ENCODE measurements around the gene CLCN3.
A peak's percentile ranks its signal among the peaks of the same experiment; 100 is the strongest.
"Not testable (repeated sequence)": the region's sequence is repeated elsewhere in the genome, so short reads cannot be mapped to it uniquely, and the experiment has no call there.

CLCN3 gene

DNA sequence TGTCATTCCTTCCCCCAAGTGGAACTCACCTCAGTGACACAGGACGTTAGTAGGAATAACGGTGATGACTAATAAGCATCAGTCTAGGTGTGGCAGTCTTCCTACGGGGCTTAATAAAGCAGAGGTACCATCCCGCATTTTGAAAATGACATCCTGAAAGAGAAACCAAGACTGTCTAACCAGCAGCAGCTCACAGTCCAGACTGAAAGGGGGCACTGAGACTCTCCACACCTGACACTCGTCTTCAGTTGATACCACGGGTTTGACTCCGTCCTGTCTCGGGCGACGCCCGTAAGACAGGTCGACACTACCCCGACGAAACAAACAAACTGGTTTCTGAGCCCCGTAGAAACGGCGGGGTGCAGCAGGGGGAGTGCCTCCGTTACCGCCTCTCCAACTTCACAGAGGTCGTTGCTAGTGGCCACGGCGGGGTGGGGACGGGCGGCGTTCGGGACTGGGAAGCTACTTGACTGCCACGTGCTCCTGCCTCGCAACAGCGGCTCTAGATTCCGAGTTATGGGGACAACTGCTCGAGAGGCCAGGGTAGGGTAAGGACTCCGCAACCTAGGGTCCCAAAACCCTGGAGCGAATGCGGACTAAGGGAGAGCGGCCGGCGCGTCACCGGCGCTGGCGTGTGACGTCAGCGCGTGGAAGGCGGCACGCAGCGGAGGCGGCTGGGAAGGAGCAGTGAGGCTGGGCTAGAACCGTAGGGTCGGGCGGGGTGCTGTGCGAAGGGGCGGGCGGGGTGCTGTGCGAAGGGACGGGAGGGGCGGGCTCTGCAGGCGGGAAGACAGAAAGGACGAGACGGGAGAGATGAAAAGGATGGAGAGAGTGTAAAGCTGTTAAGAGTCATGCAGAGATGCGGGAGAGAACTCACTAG is 8.1 kb upstream of the CLCN3 start, which contains the start of gene NEK1:
NEK1 (minus strand) TSS at position 593 of the 880 bp plus-strand sequence. CDS start 9,953 bp downstream, outside the sequence.
- H3K36me3 Mint-ChIP-seq = no peaks in the 10 kb centered on the region
- no peaks in the 10 kb centered on the region for H3K9me3 Mint-ChIP-seq (ENCODE audit: low read depth)
- no peaks in the 10 kb centered on the region for H3K27me3 Mint-ChIP-seq
- peak within 1 kb of the TSS; percentile 97 for H3K4me3 Mint-ChIP-seq
- H3K27ac Mint-ChIP-seq = peak within 1 kb of the TSS; percentile 98
- H3K4me1 Mint-ChIP-seq (ENCODE audit: low read depth) = peaks cover 53% of the 10 kb centered on the region

DNA sequence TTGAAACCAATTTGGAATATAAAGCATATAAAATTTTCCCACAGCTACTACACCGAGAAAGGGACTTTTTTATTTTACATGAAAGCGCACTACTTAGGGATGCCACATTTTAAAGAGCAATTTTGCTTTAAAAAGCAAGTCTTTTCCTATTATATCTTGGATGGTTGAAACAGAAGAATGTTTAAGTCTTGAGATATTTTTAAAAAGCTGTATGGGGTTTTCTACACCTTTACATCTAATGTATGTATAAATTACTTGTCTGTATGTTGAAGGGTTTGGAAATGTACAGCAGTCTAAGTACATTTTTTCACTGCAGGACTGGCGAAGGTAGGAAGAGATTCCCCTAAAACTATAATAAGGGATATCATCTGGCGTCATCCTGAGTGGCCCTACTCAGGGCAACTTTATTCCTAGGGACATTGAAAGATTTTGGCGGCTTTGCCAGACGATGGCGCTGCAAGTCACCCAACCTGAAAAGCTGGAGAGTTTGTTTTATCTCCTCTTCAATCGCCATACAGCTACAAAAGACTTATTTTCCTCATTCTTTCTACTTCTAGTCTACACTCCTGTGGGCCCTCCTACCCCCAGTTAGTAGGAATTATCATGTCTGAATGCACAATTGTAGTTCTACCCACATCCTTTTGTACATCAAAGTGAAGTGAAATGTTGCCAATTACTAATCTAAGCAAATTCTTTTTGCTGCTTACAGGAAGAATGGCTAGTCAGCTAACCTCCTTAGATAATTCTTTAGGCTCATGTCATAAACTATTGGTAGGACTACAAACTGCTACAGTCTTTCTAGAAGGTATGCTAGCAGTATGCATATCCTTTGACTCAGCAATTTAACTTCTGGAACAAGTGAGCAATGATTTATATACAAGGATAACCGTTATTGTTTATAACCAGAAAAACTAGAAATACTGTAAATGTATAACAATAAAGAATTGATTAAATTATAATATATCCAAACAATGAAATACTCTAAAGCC is 7.2 kb upstream of the CLCN3 start:
- peak overlapping the region; percentile 98 for H3K27ac Mint-ChIP-seq
- H3K36me3 Mint-ChIP-seq = no peaks in the 10 kb centered on the region
- H3K27me3 Mint-ChIP-seq = no peaks in the 10 kb centered on the region
- H3K9me3 Mint-ChIP-seq (ENCODE audit: low read depth) = no peaks in the 10 kb centered on the region
- peaks cover 59% of the 10 kb centered on the region for H3K4me1 Mint-ChIP-seq (ENCODE audit: low read depth)
- peak overlapping the region; percentile 97 for H3K4me3 Mint-ChIP-seq

DNA sequence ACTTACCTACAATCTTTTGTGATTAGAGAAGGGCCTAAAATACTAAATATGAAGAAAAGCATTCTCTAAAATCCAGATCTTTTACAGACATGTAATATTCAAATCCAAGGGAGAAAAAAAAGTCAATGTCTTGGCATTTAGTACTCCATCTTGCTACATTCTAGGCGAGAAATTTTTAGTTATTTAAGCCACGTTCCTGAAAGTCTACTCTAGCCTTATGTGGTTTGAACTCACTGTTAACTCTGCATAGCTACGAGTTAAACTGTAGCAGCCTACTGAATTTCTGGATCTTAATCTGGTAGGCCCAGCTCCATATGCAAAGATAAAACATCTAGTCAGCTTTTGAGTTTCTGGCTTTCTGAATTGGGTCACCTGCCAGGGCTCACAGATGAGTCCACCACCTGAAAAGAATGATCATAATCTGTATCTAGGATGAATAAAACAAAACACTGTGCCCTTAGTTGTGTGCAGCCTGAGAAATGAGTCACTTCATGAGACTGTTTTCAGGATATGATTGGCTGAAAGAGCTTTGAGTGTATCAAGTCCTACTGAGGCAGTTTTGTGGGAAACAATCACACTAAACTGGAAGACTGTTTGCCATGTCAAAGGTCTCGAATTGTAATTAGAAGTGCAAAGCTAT is 4.8 kb upstream of the CLCN3 start:
- no peaks in the 10 kb centered on the region for H3K9me3 Mint-ChIP-seq (ENCODE audit: low read depth)
- no peak overlapping the region for H3K4me3 Mint-ChIP-seq
- no peaks in the 10 kb centered on the region for H3K27me3 Mint-ChIP-seq
- peaks cover 65% of the 10 kb centered on the region for H3K4me1 Mint-ChIP-seq (ENCODE audit: low read depth)
- H3K27ac Mint-ChIP-seq = peak overlapping the region; percentile 58
- no peaks in the 10 kb centered on the region for H3K36me3 Mint-ChIP-seq

DNA sequence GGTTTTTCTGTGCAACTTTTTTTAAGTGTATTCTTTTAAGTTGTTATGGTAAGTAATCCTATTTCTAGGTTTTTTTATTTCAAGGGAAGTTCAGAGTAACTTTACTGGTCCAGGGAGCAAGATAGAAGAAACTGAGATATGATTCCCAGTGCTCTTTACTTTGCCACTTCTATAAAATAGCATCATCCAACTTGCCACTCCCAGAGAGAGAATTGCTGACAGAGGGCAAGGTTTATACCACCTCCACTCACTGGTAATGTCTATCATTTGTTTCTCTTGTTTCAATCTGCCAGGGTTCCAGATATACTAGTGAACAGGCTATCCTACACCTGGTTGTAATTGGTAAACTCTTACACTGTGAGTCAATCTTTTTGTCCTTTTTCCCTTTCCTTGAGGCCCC is 3.5 kb upstream of the CLCN3 start:
- no peaks in the 10 kb centered on the region for H3K9me3 Mint-ChIP-seq (ENCODE audit: low read depth)
- peaks cover 63% of the 10 kb centered on the region for H3K4me1 Mint-ChIP-seq (ENCODE audit: low read depth)
- H3K27ac Mint-ChIP-seq = peak overlapping the region; percentile 54
- no peak overlapping the region for H3K4me3 Mint-ChIP-seq
- H3K27me3 Mint-ChIP-seq = no peaks in the 10 kb centered on the region
- H3K36me3 Mint-ChIP-seq = no peaks in the 10 kb centered on the region

DNA sequence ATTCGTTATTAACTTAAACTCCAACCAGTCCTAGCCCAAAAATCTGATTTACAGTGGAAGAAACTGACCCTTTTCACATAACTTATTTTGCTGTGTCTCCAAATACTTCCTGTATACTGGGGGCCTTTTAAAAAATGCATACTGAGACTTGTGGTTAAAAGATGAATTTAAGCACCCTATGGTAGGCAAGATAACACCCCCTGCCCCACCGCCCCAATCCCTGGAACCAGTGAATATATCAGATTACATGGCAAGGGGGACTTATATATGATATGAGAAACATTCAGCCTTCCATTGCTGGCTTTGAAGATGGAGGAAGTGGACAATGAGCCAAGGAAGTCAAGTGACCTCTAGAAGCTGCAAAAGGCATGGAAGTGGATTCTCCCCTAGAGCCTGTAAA is 3.1 kb upstream of the CLCN3 start:
- Mint-ChIP-seq H3K27me3 (no peaks in the 10 kb centered on the region), H3K4me1 (ENCODE audit: low read depth) (peaks cover 66% of the 10 kb centered on the region), H3K27ac (peak overlapping the region; percentile 54), H3K36me3 (no peaks in the 10 kb centered on the region), H3K4me3 (no peak overlapping the region), H3K9me3 (ENCODE audit: low read depth) (no peaks in the 10 kb centered on the region)

DNA sequence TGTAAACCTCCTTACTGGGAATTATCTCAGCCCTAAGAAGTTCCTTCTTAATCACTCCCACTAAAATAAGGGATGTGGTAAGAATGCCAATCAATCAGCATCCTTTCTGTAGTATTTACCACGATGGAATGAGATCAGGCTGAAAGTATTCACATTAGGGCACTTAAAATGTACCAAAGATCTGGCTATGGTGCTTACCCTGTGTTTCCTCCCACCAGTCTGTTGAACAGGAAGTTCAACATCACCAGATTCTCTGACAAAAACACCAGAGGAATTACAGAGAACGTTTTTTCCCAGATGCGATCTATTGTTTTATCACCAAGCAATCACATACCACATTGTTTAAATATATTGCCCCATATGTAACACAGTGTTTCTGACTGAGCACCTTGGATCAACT is 2.1 kb upstream of the CLCN3 start:
- Mint-ChIP-seq H3K4me1 (ENCODE audit: low read depth) (peaks cover 68% of the 10 kb centered on the region), H3K9me3 (ENCODE audit: low read depth) (no peaks in the 10 kb centered on the region), H3K36me3 (no peaks in the 10 kb centered on the region), H3K27me3 (no peaks in the 10 kb centered on the region), H3K27ac (peak overlapping the region; percentile 99), H3K4me3 (peak overlapping the region; percentile 98)

DNA sequence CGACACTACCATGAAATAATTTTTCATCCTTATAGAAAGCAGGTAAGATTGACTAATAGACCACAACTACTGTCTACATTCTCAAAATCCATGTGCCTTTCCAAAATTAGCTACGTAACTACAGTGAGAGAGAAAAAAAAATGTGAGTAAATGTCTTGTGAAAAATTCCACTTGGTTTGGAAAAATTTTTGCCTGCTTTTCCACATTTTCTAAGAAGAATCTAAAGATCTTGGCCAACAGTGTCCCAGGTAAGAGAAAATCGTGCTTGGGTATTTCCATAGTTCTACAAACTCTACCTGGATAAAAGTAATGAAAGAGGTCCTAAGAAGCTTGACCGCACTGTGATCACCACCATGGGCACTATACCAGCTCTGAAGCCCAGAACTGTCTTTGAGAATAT is 1.4 kb upstream of the CLCN3 start:
- no peaks in the 10 kb centered on the region for H3K36me3 Mint-ChIP-seq
- peaks cover 71% of the 10 kb centered on the region for H3K4me1 Mint-ChIP-seq (ENCODE audit: low read depth)
- H3K9me3 Mint-ChIP-seq (ENCODE audit: low read depth) = no peaks in the 10 kb centered on the region
- no peaks in the 10 kb centered on the region for H3K27me3 Mint-ChIP-seq
- H3K27ac Mint-ChIP-seq = peak overlapping the region; percentile 99
- H3K4me3 Mint-ChIP-seq = peak overlapping the region; percentile 98

DNA sequence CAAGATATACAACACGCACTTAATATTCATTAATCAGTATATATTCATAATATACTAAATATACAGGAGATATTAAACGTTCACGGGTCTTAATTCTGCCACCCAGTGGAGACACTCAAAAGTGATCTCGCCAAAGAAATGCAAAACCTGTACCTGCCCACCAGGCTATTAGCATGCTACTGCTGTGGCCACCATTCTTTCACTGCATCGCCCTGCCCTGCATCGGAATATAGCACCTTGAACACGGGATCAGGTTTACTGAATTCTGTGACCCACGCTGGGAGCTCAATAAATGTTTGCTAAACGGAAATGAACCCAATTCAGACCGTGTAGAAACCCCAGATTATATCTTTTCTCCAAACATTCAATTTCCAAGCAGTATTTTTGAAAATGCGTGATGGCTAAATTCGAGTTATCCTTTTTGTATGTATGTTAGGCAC is 840 bp upstream of the CLCN3 start:
- no peaks in the 10 kb centered on the region for H3K27me3 Mint-ChIP-seq
- peak overlapping the region; percentile 99 for H3K27ac Mint-ChIP-seq
- H3K4me1 Mint-ChIP-seq (ENCODE audit: low read depth) = peaks cover 71% of the 10 kb centered on the region
- H3K9me3 Mint-ChIP-seq (ENCODE audit: low read depth) = no peaks in the 10 kb centered on the region
- peak overlapping the region; percentile 98 for H3K4me3 Mint-ChIP-seq
- H3K36me3 Mint-ChIP-seq = no peaks in the 10 kb centered on the region

DNA sequence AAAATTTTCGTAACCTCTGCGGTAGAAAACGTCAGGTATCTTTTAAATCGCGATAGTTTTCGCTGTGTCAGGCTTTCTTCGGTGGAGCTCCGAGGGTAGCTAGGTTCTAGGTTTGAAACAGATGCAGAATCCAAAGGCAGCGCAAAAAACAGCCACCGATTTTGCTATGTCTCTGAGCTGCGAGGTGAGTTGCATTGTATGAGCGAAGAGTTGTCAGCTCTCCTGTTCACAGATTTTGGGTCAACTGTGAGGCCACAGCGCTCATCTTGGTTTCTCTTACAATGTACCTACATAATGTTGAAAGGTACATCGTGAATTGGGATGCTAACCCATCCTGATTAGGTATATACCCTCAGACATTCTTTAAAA is 486 bp downstream of the CLCN3 start:
- Mint-ChIP-seq H3K4me1 (ENCODE audit: low read depth) (peaks cover 70% of the 10 kb centered on the region), H3K9me3 (ENCODE audit: low read depth) (no peaks in the 10 kb centered on the region), H3K4me3 (peak overlapping the region; percentile 98), H3K36me3 (no peaks in the 10 kb centered on the region), H3K27me3 (no peaks in the 10 kb centered on the region), H3K27ac (peak overlapping the region; percentile 99)

DNA sequence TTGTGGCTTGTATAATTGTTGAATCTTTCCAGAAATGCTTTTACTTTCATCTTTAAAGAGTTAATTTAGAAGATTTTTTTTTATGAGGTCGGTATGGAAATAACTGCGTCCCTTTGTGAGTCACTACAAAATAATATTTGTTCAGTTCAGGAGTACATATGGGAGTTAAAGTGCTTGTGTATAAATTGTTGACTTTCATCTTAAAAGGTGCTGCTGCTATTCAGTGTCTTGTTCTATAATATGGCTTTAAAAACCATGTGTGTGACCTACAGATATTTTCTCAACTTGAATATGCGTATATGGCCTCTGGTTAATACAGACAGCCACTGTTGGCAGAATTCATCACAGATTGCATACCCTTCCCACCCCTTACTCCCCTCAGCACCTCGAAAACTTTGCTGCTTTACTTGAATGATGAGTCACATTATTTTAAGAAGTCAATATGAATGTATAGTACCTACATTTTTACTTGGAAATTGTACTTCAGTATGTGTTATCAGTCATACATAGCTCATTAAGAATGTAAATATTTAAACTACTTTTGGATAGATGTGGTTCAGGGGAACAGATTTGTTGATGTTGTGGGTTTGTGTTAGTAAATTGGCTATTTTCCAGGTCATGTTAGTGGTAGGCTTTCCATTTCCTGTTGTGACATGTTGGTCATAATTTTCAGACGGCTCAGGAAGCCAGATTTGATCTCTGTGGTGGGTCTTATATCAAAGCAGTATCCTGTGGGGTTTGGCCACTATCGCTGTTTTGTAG is 1.5 kb downstream of the CLCN3 start:
- Mint-ChIP-seq H3K9me3 (ENCODE audit: low read depth) (no peaks in the 10 kb centered on the region), H3K36me3 (no peaks in the 10 kb centered on the region), H3K27ac (peak overlapping the region; percentile 95), H3K4me3 (peak overlapping the region; percentile 98), H3K27me3 (no peaks in the 10 kb centered on the region), H3K4me1 (ENCODE audit: low read depth) (peaks cover 72% of the 10 kb centered on the region)

DNA sequence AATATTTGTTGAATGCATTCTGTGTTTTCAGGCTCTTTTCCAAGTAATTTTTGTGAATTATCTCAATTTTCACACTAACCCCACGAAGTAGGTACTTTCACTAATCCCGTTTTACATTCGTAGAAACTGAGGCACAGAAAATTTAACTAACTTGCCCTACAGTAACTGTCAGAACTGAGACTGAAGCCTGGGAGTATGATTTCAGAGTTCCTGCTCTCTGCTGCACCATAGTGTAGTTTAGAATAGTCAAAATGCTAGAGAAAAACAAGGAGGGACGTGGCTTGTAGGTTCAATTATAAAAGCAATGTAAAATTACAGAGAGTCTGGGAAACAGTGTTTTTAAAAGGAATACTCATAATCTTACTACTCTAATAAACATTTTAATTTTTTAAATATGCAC is 2.2 kb downstream of the CLCN3 start:
- Mint-ChIP-seq H3K4me1 (ENCODE audit: low read depth) (peaks cover 72% of the 10 kb centered on the region), H3K27ac (peak overlapping the region; percentile 95), H3K4me3 (peak overlapping the region; percentile 98)

DNA sequence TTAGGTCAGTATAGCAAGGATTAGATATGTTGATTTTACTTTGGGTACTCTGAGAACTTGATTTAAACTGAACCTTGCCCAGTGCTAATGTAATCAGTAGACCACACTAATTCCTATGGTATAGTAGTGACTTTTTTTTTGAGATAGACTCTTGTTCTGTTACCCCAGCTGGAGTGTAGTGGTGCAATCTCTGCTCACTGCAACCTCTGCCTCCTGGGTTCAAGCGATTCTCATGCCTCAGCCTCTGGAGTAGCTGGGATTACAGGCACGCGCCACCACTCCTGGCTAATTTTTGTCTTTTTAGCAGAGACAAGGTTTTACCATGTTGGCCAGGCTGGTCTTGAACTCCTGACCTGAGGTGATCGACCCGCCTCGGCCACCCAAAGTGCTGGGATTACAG is 3.6 kb downstream of the CLCN3 start:
- not testable (repeated sequence) for H3K4me3 Mint-ChIP-seq; H3K27me3 Mint-ChIP-seq; H3K36me3 Mint-ChIP-seq; H3K27ac Mint-ChIP-seq; H3K9me3 Mint-ChIP-seq (ENCODE audit: low read depth)
- H3K4me1 Mint-ChIP-seq (ENCODE audit: low read depth) = peaks cover 65% of the 10 kb centered on the region

More for the DNA sequence above, 2.2 kb downstream of the CLCN3 start:
- H3K9me3 Mint-ChIP-seq (ENCODE audit: low read depth) = no peaks in the 10 kb centered on the region
- H3K36me3 Mint-ChIP-seq = no peaks in the 10 kb centered on the region
- H3K27me3 Mint-ChIP-seq = no peaks in the 10 kb centered on the region

DNA sequence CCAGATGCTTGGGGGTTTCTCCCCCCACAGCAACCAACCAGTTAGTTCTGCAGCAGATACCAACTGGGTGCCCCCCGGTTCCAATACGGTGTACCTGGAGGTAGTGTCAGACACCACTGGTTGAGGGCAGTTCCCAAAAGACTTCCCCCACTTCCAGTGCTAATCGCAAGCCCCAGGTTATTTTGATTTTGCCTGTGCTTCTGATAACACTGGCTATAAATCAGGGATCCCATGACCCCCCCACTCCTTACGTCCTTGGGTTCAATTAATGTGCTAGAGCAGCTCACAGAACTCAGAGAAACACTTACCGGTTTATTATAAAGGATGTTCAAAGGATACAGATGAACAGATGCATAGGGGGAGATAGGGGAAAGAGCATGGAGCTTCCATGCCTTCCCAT is 5.5 kb downstream of the CLCN3 start:
- no peaks in the 10 kb centered on the region for H3K9me3 Mint-ChIP-seq (ENCODE audit: low read depth)
- H3K4me1 Mint-ChIP-seq (ENCODE audit: low read depth) = peaks cover 60% of the 10 kb centered on the region
- no peak overlapping the region for H3K4me3 Mint-ChIP-seq
- no peaks in the 10 kb centered on the region for H3K27me3 Mint-ChIP-seq
- peak overlapping the region; percentile 47 for H3K27ac Mint-ChIP-seq
- H3K36me3 Mint-ChIP-seq = no peaks in the 10 kb centered on the region
